Measurements from ENCODE around the gene CACNG6.

Gene CACNG6

GRCh38 chr19:54047616-54048015 lies 56.2 kb downstream of the CACNG6 start:
- no peak for ATAC-seq
